Measurements from ENCODE around the gene TYMS.

The TYMS gene

GRCh38 chr18:657311-658000, at the start of gene TYMS:
Gene TYMS, plus strand, starts transcription at chr18:657653. Its CDS starts 90 bp downstream, at chr18:657743.
- peak; percentile 83 for DNase-seq (ENCODE audit: low spot score)

- no peak for DNase-seq (ENCODE audit: low spot score)
Observed at GRCh38 chr18:607930-608329, 49.5 kb upstream of the TYMS start.

- no peak for DNase-seq (ENCODE audit: low spot score)
Observed at GRCh38 chr18:610214-610928, 47.1 kb upstream of the TYMS start.

- no peak for DNase-seq (ENCODE audit: low spot score)
Observed at GRCh38 chr18:612156-612555, 45.3 kb upstream of the TYMS start.

- no peak for DNase-seq (ENCODE audit: low spot score)
Observed at GRCh38 chr18:614193-614592, 43.3 kb upstream of the TYMS start.

- no peak for DNase-seq (ENCODE audit: low spot score)
Observed at GRCh38 chr18:615092-615521, 42.3 kb upstream of the TYMS start.

GRCh38 chr18:615773-616172, 41.7 kb upstream of the TYMS start:
- DNase-seq (ENCODE audit: low spot score): no peak

- DNase-seq (ENCODE audit: low spot score): peak; percentile 62
Observed at GRCh38 chr18:616380-616995, 41.0 kb upstream of the TYMS start.

GRCh38 chr18:617970-618504, 39.4 kb upstream of the TYMS start:
- no peak for DNase-seq (ENCODE audit: low spot score)

- no peak for DNase-seq (ENCODE audit: low spot score)
Observed at GRCh38 chr18:618618-619017, 38.8 kb upstream of the TYMS start.

GRCh38 chr18:621291-622043, 36.0 kb upstream of the TYMS start:
- DNase-seq (ENCODE audit: low spot score): no peak

GRCh38 chr18:622289-622688, 35.2 kb upstream of the TYMS start:
- DNase-seq (ENCODE audit: low spot score): no peak

- DNase-seq (ENCODE audit: low spot score): peak; percentile 67
Observed at GRCh38 chr18:623761-624620, 33.5 kb upstream of the TYMS start.

GRCh38 chr18:627231-627630, 30.2 kb upstream of the TYMS start:
- no peak for DNase-seq (ENCODE audit: low spot score)

GRCh38 chr18:629269-630150, 27.9 kb upstream of the TYMS start:
- no peak for DNase-seq (ENCODE audit: low spot score)

- no peak for DNase-seq (ENCODE audit: low spot score)
Observed at GRCh38 chr18:631560-631959, 25.9 kb upstream of the TYMS start.

- no peak for DNase-seq (ENCODE audit: low spot score)
Observed at GRCh38 chr18:634551-635045, 22.9 kb upstream of the TYMS start.

GRCh38 chr18:635171-635570, 22.3 kb upstream of the TYMS start:
- no peak for DNase-seq (ENCODE audit: low spot score)

- DNase-seq (ENCODE audit: low spot score): no peak
Observed at GRCh38 chr18:641224-641623, 16.2 kb upstream of the TYMS start.

GRCh38 chr18:644395-645004, 13.0 kb upstream of the TYMS start:
- no peak for DNase-seq (ENCODE audit: low spot score)
